OCI-LY3 (cell line): Measurements from ENCODE around the gene VRK1.

Experiments used
- EZH2phosphoT487 ChIP-seq: fragments of 200-600 bp; shearing (Covaris generic); IDR thresholded peaks from 2 replicates; pipeline ENCODE4 v1.6.1; 2018; ENCODE audit warnings: antibody characterized with exemption, mixed run types, low read depth
- TF ChIP-seq, protein P1 (sequence below): fragments of 200-600, 300-600 bp; sonication (generic); IDR thresholded peaks from 2 replicates; pipeline ENCODE4 v1.5.1; 2014; ENCODE audit warnings: antibody characterized with exemption, low read length, low read depth

- TF ChIP-seq, protein P1, sequence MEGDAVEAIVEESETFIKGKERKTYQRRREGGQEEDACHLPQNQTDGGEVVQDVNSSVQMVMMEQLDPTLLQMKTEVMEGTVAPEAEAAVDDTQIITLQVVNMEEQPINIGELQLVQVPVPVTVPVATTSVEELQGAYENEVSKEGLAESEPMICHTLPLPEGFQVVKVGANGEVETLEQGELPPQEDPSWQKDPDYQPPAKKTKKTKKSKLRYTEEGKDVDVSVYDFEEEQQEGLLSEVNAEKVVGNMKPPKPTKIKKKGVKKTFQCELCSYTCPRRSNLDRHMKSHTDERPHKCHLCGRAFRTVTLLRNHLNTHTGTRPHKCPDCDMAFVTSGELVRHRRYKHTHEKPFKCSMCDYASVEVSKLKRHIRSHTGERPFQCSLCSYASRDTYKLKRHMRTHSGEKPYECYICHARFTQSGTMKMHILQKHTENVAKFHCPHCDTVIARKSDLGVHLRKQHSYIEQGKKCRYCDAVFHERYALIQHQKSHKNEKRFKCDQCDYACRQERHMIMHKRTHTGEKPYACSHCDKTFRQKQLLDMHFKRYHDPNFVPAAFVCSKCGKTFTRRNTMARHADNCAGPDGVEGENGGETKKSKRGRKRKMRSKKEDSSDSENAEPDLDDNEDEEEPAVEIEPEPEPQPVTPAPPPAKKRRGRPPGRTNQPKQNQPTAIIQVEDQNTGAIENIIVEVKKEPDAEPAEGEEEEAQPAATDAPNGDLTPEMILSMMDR = no peak
- TF ChIP-seq EZH2phosphoT487 = no peak
Observed at GRCh38 chr14:96796851-96797581, at the start of gene VRK1.
